OCI-LY3 (cell line): ENCODE results near the gene SGIP1.

Experiments
- CTCF ChIP-seq: fragments of 200-600, 300-600 bp; sonication (generic); IDR thresholded peaks from 2 replicates; pipeline ENCODE4 v1.5.1; 2014; ENCODE audit warnings: antibody characterized with exemption, low read length, low read depth
- EZH2phosphoT487 ChIP-seq: fragments of 200-600 bp; shearing (Covaris generic); IDR thresholded peaks from 2 replicates; pipeline ENCODE4 v1.6.1; 2018; ENCODE audit warnings: antibody characterized with exemption, mixed run types, low read depth

- TF ChIP-seq CTCF: no peak
- TF ChIP-seq EZH2phosphoT487: no peak
Measured at GRCh38 chr1:66542314-66542713, 8.4 kb downstream of the SGIP1 start.
